Esophagus muscularis mucosa (tissue), 3 donors: ENCODE results near the gene THYN1.

Experiments
- CTCF ChIP-seq, 3 experiments: fragments of 200-600 bp in 2 of 3; fragments of 450-650 bp in 1 of 3; sonication (generic) in 2 of 3; IDR thresholded peaks; one replicate each; pipeline ENCODE4 v1.5.1; 2017 to 2019; ENCODE audit warnings: antibody characterized with exemption in 3 of 3, mild to moderate bottlenecking in 2 of 3, moderate library complexity in 1 of 3
- POLR2A ChIP-seq: fragments of 450-650 bp; IDR thresholded peaks from one replicate; pipeline ENCODE4 v1.6.1; 2017; ENCODE audit warnings: antibody characterized with exemption, moderate library complexity, mild to moderate bottlenecking, low read depth
- POLR2AphosphoS5 ChIP-seq, 2 donors: sonication (generic); formaldehyde crosslinking; IDR thresholded peaks; one replicate each; pipeline ENCODE4 v1.6.1; 2017; ENCODE audit warnings: antibody characterized with exemption in 2 of 2

DNA sequence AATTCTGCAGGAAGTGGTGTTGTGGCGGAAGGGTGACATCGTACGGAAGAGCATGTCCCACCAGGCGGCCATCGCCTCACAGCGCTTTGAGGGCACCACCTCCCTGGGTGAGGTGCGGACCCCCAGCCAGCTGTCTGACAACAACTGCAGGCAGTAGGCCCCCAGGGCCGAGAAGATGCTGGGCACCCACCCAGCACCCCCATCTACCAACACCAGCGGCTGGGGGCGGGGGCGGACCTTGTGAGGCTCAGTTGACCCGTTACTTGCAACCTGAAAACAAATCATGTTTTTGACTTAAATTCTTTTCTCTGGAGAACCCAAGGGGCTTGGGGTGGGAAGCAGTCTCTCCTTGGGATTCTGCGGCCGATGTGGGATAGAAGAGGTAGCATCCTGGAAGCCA, 7.7 kb downstream of the THYN1 start:
- TF ChIP-seq POLR2A (no peak), CTCF (IDR thresholded peaks at IDR 0.05) (no peak), POLR2AphosphoS5 (IDR thresholded peaks at IDR 0.05) (no peak)
